ENCODE measurements around the gene RBMS3. TPM values are rescaled to one million over a fixed set of nuclear protein-coding genes. Genes with fewer than 3 reads are reported as not detected.

RBMS3 gene
- total RNA-seq, 2 donors from 2014 or later: 2.8 to 9.6 TPM

GRCh38 chr3:29853841-29854397 is 573.0 kb downstream of the RBMS3 start:
- Histone ChIP-seq H3K27ac (no peak overlapping the region), H3K27me3 (no peaks in the 10 kb centered on the region), H3K9ac (ENCODE audit: low read depth in 2 of 2, low read length in 2 of 2) (no peak overlapping the region), H3K36me3 (no peaks in the 10 kb centered on the region), H3K4me3 (no peak overlapping the region), H3K4me1 (no peaks in the 10 kb centered on the region), H3K9me3 (no peaks in the 10 kb centered on the region)
- DNase-seq: no peak
- intact Hi-C loops (cut with DNase I): no loop called here
- TF ChIP-seq CTCF (IDR thresholded peaks at IDR 0.05): no peak

DNA sequence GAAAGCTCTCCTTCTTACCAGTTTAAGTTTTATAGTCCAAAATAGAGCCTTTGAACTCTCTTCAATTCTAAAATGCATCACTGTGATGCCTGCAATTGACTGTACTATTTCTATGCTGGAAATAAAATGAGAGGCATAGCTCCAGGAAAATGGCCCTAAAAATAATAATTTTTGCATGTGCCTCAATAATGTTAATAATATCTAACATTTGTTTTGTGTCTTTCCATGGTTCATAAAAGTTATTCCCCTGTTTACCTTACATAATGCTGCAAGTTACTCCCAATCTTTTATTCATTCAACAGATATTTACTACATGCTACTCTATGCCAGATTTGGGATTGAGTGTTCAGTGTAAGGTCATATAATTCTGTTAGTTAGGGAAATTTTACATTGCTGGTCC is 574.0 kb downstream of the RBMS3 start:
- Histone ChIP-seq H3K4me3 (no peak overlapping the region), H3K36me3 (no peaks in the 10 kb centered on the region), H3K27me3 (no peaks in the 10 kb centered on the region), H3K27ac (no peak overlapping the region), H3K9ac (ENCODE audit: low read depth in 2 of 2, low read length in 2 of 2) (no peak overlapping the region), H3K4me1 (no peaks in the 10 kb centered on the region), H3K9me3 (no peaks in the 10 kb centered on the region)
- TF ChIP-seq CTCF (IDR thresholded peaks at IDR 0.05): no peak
- no peak for DNase-seq
- intact Hi-C loops (cut with DNase I): no loop called here

- Histone ChIP-seq H3K9me3 (no peaks in the 10 kb centered on the region), H3K36me3 (no peaks in the 10 kb centered on the region), H3K9ac (ENCODE audit: low read depth in 2 of 2, low read length in 2 of 2) (no peak overlapping the region), H3K27me3 (no peaks in the 10 kb centered on the region), H3K27ac (no peak overlapping the region), H3K4me3 (no peak overlapping the region), H3K4me1 (no peaks in the 10 kb centered on the region)
- TF ChIP-seq CTCF (IDR thresholded peaks at IDR 0.05): no peak
- DNase-seq: no peak
- intact Hi-C loops (cut with DNase I): no loop called here
Observed at GRCh38 chr3:29859726-29860270, 578.9 kb downstream of the RBMS3 start.

GRCh38 chr3:29864809-29865208 is 583.9 kb downstream of the RBMS3 start:
- no peak for TF ChIP-seq CTCF (IDR thresholded peaks at IDR 0.05)
- intact Hi-C loops (cut with DNase I): no loop called here
- Histone ChIP-seq H3K27me3 (no peaks in the 10 kb centered on the region), H3K27ac (no peak overlapping the region), H3K4me1 (no peaks in the 10 kb centered on the region), H3K4me3 (no peak overlapping the region), H3K9me3 (no peaks in the 10 kb centered on the region), H3K36me3 (no peaks in the 10 kb centered on the region), H3K9ac (ENCODE audit: low read depth in 2 of 2, low read length in 2 of 2) (no peak overlapping the region)
- no peak for DNase-seq

GRCh38 chr3:29868543-29869101 is 587.8 kb downstream of the RBMS3 start:
- Histone ChIP-seq H3K27ac (no peak overlapping the region), H3K36me3 (no peaks in the 10 kb centered on the region), H3K4me3 (no peak overlapping the region), H3K4me1 (no peaks in the 10 kb centered on the region), H3K9me3 (no peaks in the 10 kb centered on the region), H3K9ac (ENCODE audit: low read depth in 2 of 2, low read length in 2 of 2) (no peak overlapping the region), H3K27me3 (no peaks in the 10 kb centered on the region)
- intact Hi-C loops (cut with DNase I): no loop called here
- no peak for DNase-seq
- no peak for TF ChIP-seq CTCF (IDR thresholded peaks at IDR 0.05)

Data from colonic mucosa (tissue), 4 donors.